Testis (tissue), 3 donors: Measurements from ENCODE around the gene SAMD7. TPM values are rescaled to one million over a fixed set of nuclear protein-coding genes. Genes with fewer than 3 reads are reported as not detected.

Source experiments
- DNase-seq: peaks from one replicate; pipeline ENCODE4 v3.0.0-alpha.2; 2019
- H3K27ac ChIP-seq, 2 donors: fragments of 200-600 bp; sonication (generic); one replicate each; pipeline ENCODE4 v1.5.1; 2019
- H3K27me3 ChIP-seq: fragments of 200-600 bp; sonication (generic); one replicate; pipeline ENCODE4 v1.5.1; 2019
- H3K36me3 ChIP-seq: fragments of 200-600 bp; sonication (generic); one replicate; pipeline ENCODE4 v1.5.1; 2017; ENCODE audit warnings: low read depth; ENCODE audit errors: missing control alignments
- H3K4me1 ChIP-seq: fragments of 200-600 bp; sonication (generic); one replicate; pipeline ENCODE4 v1.5.1; 2019
- H3K4me3 ChIP-seq, 2 donors: fragments of 200-600 bp; sonication (generic); one replicate each; pipeline ENCODE4 v1.5.1; 2017 to 2019
- H3K9me3 ChIP-seq: fragments of 200-600 bp; sonication (generic); one replicate; pipeline ENCODE4 v1.5.1; 2017
- POLR2A ChIP-seq: fragments of 450-650 bp; IDR thresholded peaks from one replicate; pipeline ENCODE4 v1.6.1; 2017; ENCODE audit warnings: antibody characterized with exemption, mild to moderate bottlenecking, moderate library complexity
- WGBS, 2 donors: methylation state at CpG; one replicate each; pipeline ENCODE4 v1.1.5; 2018; 5-methylcytosine and 5-hydroxymethylcytosine counted together
- intact Hi-C: fragments of 100-400 bp; cut with DNase I; formaldehyde crosslinking; loops from one replicate; pipeline ENCODE4 v1.15.1; 2023; ENCODE audit warnings: low total_unique reads
- polyA plus RNA-seq: library from polyadenylated mRNA; stranded (reverse); fragments of 350-450 nt; fragmentation: Illumina TruSeq; extraction: RNeasy Lipid Tissue Mini Kit (QIAGEN cat#74804); gene quantifications from one replicate; pipeline ENCODE4 v1.2.3, GENCODE V29; 2014; ENCODE audit warnings: low read depth, low replicate concordance; ENCODE audit not compliant: insufficient read depth
- total RNA-seq, 2 donors: library from RNA; depleted of rRNA; stranded (reverse); fragments of >200 nt; gene quantifications; one replicate each; pipeline ENCODE4 v1.2.3, GENCODE V29; 2016
- TF ChIP-seq, protein P1 (sequence below), 3 experiments: fragments of 450-650 bp in 2 of 3; fragments of 200-600 bp in 1 of 3; sonication (generic) in 1 of 3; IDR thresholded peaks; one replicate each; pipeline ENCODE4 v1.5.1; 2016 to 2019; ENCODE audit warnings: antibody characterized with exemption in 3 of 3, mild to moderate bottlenecking in 2 of 3, moderate library complexity in 1 of 3

The SAMD7 gene
- total and polyA plus RNA-seq, 3 donors from 2014 or later = 0.25 to 0.68 TPM; not detected in 1

DNA sequence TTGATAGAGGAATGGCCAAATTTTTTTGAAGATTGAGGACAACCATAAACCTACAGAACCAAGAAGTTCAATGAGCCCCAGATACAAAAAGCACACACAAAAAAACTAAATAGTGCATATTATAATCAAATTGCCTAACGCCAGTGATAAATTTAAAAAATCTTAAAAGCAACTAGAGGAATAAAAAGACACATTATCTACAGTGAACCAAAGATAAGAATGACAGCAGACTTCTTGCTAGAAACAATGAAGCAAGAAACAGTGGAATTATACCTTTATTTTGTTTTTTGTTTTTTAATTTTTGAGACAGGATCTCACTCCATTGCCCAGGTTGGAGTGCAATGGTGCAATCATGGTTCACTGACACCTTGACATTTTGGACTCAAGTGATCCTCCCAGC, 9.9 kb upstream of the SAMD7 start:
- intact Hi-C loops = no loop called here

DNA sequence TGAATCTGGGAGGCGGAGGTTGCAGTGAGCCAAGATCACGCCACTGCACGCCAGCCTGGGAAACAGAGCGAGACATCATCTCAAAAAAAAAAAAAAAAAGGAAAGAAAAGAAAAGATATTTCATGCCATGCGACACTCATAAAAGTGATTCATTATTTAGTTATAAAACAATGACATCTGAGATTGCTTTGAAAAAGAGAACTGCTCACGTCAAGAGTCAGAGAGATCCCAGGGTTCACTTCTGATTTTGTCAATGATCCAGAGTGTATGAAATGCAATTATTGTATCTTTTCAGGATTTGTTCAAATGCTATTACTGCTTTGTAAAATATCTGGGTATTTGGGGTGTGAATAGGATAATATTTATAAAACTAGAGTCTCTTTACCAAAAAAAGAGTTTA, 6.0 kb upstream of the SAMD7 start:
- H3K27me3 ChIP-seq = no peaks in the 10 kb centered on the region
- H3K4me1 ChIP-seq = no peaks in the 10 kb centered on the region
- 69 to 80% methylated on average over 6 of the region's 6 CpGs for WGBS, 2 donors
- TF ChIP-seq, protein P1, sequence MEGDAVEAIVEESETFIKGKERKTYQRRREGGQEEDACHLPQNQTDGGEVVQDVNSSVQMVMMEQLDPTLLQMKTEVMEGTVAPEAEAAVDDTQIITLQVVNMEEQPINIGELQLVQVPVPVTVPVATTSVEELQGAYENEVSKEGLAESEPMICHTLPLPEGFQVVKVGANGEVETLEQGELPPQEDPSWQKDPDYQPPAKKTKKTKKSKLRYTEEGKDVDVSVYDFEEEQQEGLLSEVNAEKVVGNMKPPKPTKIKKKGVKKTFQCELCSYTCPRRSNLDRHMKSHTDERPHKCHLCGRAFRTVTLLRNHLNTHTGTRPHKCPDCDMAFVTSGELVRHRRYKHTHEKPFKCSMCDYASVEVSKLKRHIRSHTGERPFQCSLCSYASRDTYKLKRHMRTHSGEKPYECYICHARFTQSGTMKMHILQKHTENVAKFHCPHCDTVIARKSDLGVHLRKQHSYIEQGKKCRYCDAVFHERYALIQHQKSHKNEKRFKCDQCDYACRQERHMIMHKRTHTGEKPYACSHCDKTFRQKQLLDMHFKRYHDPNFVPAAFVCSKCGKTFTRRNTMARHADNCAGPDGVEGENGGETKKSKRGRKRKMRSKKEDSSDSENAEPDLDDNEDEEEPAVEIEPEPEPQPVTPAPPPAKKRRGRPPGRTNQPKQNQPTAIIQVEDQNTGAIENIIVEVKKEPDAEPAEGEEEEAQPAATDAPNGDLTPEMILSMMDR (IDR thresholded peaks at IDR 0.05) = no peak
- TF ChIP-seq POLR2A = no peak
- intact Hi-C loops = no loop called here
- no peak overlapping the region for H3K4me3 ChIP-seq
- H3K9me3 ChIP-seq = no peaks in the 10 kb centered on the region
- no peak for DNase-seq
- H3K36me3 ChIP-seq = no peaks in the 10 kb centered on the region
- H3K27ac ChIP-seq = no peak overlapping the region

More for the DNA sequence above, 9.9 kb upstream of the SAMD7 start:
- H3K27ac ChIP-seq = no peak overlapping the region
- TF ChIP-seq POLR2A = no peak
- TF ChIP-seq, protein P1 (IDR thresholded peaks at IDR 0.05) = no peak
- no peaks in the 10 kb centered on the region for H3K4me1 ChIP-seq
- no peaks in the 10 kb centered on the region for H3K9me3 ChIP-seq
- 91 to 96% methylated on average over 1 of the region's 1 CpG for WGBS, 2 donors
- no peaks in the 10 kb centered on the region for H3K36me3 ChIP-seq
- H3K4me3 ChIP-seq = no peak overlapping the region
- H3K27me3 ChIP-seq = no peaks in the 10 kb centered on the region
- DNase-seq = no peak

DNA sequence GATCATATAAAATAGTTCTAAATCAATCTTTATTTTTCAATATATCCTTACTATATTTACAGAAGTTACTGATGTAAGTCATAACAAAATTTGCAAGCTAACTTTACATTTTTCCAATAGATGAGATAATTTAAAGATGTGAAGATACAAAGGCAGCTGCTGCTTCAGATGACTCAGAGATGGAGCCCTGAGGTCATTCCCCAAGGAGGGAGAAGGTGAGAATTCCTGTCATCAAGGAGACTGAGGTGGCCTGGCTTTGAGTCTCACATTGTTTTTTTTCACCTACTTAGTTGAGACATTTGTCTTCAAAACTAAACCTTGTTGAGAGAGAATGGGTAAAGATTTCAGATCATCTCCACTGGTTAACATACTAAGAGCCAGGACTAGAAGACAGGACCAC, 3.9 kb upstream of the SAMD7 start:
- no peak for DNase-seq
- Histone ChIP-seq H3K27me3 (no peaks in the 10 kb centered on the region), H3K36me3 (no peaks in the 10 kb centered on the region), H3K9me3 (no peaks in the 10 kb centered on the region), H3K4me1 (no peaks in the 10 kb centered on the region), H3K27ac (no peak overlapping the region), H3K4me3 (no peak overlapping the region)
- TF ChIP-seq, protein P1 (IDR thresholded peaks at IDR 0.05) = no peak
- TF ChIP-seq POLR2A = no peak
- intact Hi-C loops = no loop called here

DNA sequence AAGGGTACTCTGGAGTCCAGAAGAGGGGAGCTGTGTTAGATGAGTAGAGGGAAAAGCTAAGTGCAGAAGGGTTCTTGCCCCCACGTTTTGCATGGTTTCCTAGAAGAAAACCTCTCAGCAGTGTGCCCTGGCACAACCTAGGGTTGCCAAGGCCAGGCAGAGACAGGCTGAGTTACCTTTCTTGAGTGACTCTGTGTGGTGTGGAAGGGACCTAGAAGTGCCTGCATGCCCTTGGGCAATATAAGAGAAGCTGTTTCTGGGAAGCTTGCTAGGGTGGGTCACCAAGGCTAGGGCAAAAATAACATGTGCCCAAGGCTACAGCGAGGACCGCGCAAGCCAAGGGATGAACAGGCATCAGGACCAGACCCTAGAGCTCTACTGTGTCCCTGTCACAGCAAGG, 3.4 kb upstream of the SAMD7 start:
- no peak for TF ChIP-seq POLR2A
- TF ChIP-seq, protein P1 (IDR thresholded peaks at IDR 0.05) = no peak
- Histone ChIP-seq H3K4me1 (no peaks in the 10 kb centered on the region), H3K27me3 (no peaks in the 10 kb centered on the region), H3K27ac (no peak overlapping the region), H3K36me3 (no peaks in the 10 kb centered on the region), H3K9me3 (no peaks in the 10 kb centered on the region), H3K4me3 (no peak overlapping the region)
- DNase-seq = no peak
- WGBS, 2 donors = 93 to 98% methylated on average over 4 of the region's 4 CpGs
- intact Hi-C loops = no loop called here

DNA sequence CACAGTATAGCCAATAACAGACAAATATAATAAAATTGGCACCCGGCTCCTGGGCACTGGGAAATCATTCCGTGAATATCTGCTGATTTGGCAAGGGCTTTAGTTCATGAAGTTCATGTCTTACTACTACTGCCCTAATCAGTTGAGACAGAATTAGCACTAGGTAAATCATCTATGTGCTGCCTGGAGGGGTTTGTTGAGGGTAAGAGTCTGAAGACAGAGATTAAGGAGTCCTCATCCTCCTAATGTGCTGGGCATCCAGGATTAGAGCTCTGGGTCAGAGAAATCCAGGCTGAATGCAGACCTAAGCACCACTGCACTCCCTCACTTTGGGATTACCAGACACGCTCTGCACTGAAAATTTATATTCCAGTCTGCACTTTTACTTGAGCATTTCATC, 2.0 kb downstream of the SAMD7 start:
- Histone ChIP-seq H3K27me3 (no peaks in the 10 kb centered on the region), H3K9me3 (no peaks in the 10 kb centered on the region), H3K36me3 (no peaks in the 10 kb centered on the region), H3K4me3 (no peak overlapping the region), H3K27ac (no peak overlapping the region), H3K4me1 (no peaks in the 10 kb centered on the region)
- TF ChIP-seq POLR2A = no peak
- TF ChIP-seq, protein P1 (IDR thresholded peaks at IDR 0.05) = no peak
- intact Hi-C loops = no loop called here
- WGBS, 2 donors = 89 to 91% methylated on average over 3 of the region's 3 CpGs
- DNase-seq = no peak
